ENCODE results near the gene SF1.

- TF ChIP-seq EZH2phosphoT487 (IDR thresholded peaks at IDR 0.05; ENCODE audit: insufficient read depth, low read depth) (no peak), EZH2 (IDR thresholded peaks at IDR 0.05; ENCODE audit: insufficient read depth, poor library complexity, severe bottlenecking) (no peak)
Measured at GRCh38 chr11:64715110-64715509, 63.2 kb downstream of the SF1 start.
